Measurements from ENCODE around the gene H1-8.

Gene H1-8

DNA sequence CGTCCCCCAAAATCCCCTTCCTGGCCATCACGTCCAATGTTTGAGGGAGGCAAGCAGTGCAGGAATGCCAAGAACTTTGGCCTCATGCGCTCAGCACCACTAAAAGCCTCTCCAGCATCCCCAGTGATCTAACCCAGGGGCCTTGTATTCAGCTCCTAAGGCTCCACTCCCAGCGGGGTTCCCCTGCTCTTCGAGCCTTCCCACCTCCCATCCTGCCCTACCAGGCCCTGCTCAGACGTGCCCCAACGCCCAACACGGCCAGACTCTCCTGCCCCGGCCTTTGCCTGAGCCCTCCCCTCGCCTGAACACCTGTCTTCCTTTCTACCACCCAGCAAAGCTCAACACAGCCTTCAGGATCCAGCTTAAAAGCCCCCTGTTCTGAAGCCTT lies 33.0 kb downstream of the H1-8 start:
- H3K4me3 ChIP-seq (ENCODE audit: low read depth, low read length), result no peak overlapping the region
- TF ChIP-seq, protein P1, sequence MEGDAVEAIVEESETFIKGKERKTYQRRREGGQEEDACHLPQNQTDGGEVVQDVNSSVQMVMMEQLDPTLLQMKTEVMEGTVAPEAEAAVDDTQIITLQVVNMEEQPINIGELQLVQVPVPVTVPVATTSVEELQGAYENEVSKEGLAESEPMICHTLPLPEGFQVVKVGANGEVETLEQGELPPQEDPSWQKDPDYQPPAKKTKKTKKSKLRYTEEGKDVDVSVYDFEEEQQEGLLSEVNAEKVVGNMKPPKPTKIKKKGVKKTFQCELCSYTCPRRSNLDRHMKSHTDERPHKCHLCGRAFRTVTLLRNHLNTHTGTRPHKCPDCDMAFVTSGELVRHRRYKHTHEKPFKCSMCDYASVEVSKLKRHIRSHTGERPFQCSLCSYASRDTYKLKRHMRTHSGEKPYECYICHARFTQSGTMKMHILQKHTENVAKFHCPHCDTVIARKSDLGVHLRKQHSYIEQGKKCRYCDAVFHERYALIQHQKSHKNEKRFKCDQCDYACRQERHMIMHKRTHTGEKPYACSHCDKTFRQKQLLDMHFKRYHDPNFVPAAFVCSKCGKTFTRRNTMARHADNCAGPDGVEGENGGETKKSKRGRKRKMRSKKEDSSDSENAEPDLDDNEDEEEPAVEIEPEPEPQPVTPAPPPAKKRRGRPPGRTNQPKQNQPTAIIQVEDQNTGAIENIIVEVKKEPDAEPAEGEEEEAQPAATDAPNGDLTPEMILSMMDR (IDR thresholded peaks at IDR 0.05; ENCODE audit: borderline replicate concordance, insufficient read depth, low read depth, low read length), result no peak

DNA sequence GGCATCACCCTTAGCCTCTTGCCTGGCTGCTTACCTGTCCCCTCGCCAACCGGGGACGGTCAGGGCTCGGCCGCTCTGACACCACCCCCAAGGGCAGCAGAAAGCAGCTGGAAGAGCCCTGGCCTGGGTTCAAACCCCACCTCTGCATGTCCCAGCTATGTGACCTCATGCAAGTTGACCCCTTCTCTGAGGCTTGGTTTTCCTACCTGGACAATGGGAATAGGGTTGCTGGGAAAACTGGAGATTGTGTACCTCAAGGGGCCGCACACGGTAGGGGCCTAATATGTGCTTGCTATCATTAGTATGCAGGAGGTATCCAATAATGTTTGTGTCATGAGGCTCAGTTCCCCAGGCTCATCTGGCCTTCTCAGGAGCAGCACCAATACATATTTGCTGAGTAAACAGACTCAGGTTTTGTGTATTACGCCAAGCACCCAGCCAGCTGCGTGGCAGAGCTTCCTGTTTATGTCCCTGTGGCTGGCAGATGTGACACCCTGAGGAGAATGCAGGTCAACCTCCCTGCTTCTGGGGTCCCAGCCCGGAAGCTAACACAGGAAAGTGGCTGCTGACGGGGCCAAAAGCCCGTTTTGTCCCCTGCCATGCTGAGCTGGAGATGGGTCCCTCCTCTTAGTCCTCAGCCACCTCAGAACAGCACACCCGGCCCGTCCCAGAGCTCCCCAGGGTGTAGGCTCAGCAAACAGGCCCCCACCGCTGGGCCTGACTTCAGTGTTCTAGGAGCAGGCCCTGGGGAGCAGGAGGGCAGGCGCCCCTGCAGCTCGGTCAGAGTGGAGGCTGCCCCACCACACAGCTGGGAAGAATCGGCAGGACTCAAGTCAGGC lies 33.8 kb downstream of the H1-8 start:
- TF ChIP-seq, protein P1 (IDR thresholded peaks at IDR 0.05; ENCODE audit: borderline replicate concordance, insufficient read depth, low read depth, low read length), result no peak
- no peak overlapping the region for H3K4me3 ChIP-seq (ENCODE audit: low read depth, low read length)

DNA sequence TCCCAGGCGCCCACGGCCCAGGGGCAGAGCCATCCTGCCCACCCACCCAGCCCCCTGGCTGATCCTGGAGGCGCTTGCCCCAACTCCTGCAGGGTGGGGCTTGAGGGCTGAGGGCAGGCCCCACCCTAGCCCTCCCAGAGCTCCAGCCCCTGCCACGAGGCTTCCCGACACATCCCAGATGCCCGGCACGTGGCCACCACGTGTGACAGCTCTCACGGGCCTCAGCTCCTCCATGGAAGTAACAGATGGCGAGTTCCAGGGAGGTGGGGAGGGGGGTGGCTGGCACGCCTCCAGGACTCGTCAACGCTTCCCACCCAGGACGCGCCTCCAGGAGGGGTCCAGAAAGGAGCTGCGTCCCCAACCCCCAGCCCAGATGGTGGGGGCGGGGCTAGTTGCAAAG lies 34.4 kb downstream of the H1-8 start:
- H3K4me3 ChIP-seq (ENCODE audit: low read depth, low read length), result no peak overlapping the region
- TF ChIP-seq, protein P1 (IDR thresholded peaks at IDR 0.05; ENCODE audit: borderline replicate concordance, insufficient read depth, low read depth, low read length), result no peak

DNA sequence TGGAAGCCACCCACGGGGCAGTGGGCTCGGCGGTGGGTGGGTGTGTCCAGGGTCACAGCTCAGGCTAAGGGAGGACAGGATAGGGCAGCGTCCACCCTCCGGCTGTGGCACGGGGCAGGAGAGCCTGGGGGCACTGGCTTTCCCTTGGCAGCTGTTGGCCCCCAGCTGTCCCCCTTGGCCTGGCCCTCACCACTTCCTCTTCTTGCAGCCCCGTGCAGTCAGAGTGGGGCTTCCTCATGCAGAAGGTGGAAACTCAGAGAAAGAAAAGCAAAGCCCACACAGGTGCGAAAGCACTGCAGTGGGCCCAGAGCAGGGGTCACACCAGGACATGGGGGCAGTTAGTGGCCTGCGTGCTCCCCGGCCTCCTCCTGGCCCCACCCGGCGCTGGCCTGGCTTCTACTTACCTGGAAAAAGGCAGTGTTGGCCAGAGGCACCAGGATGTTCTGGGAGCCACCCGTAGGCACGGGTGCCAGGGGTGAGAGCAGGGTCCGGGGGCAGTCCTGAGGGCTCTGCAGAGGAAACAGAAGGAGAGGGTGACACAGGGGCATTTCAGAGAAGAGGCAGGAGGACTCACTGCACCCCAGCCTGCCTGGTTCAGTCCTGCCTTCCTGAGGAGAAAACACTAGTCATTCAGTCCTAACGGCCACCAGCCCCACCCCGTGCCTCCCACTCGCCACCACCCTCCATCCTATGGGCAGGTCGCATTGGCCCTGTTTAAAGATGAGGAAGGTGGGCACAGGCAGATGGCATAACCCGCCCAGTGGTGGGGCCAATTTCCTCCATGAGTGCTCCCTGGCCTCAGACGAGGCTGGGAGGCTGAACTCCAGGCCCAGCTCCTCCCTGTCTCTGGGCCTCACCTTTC lies 35.2 kb downstream of the H1-8 start:
- TF ChIP-seq, protein P1 (IDR thresholded peaks at IDR 0.05; ENCODE audit: borderline replicate concordance, insufficient read depth, low read depth, low read length), result no peak

DNA sequence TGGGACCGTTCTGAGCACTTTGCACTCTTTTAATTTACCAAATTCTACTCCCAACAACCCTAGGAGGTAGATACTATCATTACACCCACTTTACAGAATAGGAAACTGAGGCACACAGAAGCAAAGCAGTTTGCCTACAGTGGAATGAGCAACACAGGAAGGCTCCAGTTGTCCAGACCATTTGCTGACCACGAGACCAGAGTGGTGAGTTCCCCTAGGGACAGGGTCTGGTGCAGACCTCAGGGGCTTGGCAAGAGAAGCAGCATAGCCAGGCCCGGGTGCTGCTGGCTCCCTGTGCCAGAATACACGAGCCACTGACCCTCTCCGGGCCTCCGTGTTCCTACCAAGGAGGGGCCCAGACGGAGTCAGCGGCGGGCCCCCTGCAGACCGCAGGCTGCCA lies 37.0 kb downstream of the H1-8 start:
- TF ChIP-seq, protein P1 (IDR thresholded peaks at IDR 0.05; ENCODE audit: borderline replicate concordance, insufficient read depth, low read depth, low read length), result no peak
- H3K4me3 ChIP-seq (ENCODE audit: low read depth, low read length), result no peak overlapping the region

More for the DNA sequence above, 35.2 kb downstream of the H1-8 start:
- H3K4me3 ChIP-seq (ENCODE audit: low read depth, low read length), result no peak overlapping the region

DNA sequence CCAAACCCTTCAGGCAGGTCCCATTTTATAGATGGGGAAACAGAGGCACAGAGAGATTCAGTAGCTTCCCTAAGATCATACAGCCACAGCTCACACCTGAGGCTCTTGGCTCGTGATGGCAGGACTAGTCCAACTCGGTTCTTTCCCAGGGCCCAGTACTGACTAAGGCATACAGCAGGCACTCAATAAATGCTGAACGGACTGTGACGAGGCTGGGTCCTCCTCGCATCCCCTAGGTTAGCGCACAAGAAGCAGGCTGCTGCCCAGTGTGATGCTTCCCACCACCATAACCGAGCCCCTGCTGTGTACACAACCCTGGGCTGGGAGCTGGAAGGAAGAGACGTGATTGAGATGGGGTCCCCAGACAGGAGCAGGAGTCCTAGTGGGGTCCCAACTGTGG lies 38.6 kb downstream of the H1-8 start:
- TF ChIP-seq, protein P1 (IDR thresholded peaks at IDR 0.05; ENCODE audit: borderline replicate concordance, insufficient read depth, low read depth, low read length), result no peak
- no peak overlapping the region for H3K4me3 ChIP-seq (ENCODE audit: low read depth, low read length)

Measured in GM12875 (cell line).